ENCODE measurements around the gene UNC13B.
"Not testable (repeated sequence)": the region's sequence is repeated elsewhere in the genome, so short reads cannot be mapped to it uniquely, and the experiment has no call there.

Gene UNC13B

GRCh38 chr9:35229066-35229778 is 67.4 kb downstream of the UNC13B start:
- DNase-seq, result no peak

DNA sequence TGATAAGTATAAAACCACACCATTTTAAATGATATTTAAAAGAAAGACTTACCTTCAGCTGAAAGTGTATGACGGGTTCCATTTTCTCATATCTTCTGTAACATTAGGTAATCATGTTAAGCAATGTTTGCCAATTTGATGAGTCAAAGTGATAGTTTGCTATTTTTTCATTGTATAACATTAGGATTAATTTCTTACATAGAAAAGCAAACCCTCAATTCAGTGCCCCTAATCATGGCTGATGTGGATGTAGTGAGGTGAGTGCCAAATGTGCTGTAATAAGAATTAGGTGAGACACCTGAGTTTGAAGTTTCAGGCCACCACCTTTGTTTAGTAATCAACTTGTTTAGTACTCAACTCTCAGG is 68.0 kb downstream of the UNC13B start:
- DNase-seq, result no peak

DNA sequence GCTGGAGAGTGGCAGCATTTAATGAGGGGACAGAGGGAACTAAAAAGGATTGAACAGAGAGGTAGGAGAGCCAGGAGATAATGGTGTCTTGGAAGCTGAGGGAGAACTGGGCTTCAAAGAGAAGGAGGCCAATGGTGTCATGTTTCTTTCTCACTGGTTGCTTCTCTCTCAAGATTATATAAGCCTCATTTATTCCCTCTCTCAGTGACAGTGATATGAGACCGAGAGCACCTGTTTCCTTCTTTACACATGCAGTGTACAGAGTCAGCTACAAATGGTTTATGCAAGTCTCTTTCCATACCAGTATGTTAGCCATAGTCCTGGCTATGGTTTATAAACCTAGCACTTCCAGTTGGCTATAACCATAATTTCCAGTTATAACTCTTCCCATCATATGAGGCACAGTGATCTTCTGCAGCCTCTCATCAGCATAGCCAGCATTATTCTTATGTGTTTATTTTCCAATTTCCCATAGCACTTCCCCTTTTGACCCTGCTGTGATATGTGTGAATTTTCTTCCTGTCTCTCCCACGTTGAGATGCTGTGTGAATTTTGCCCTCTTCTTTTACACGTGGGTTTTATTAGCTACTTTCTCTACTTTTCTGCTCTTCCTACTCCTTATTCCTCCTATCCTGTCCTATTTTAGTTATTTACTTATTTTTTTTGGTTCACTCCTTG is 71.2 kb downstream of the UNC13B start:
- DNase-seq, result no peak

GRCh38 chr9:35236692-35237091 is 74.9 kb downstream of the UNC13B start:
- peak; percentile 13 for DNase-seq

DNA sequence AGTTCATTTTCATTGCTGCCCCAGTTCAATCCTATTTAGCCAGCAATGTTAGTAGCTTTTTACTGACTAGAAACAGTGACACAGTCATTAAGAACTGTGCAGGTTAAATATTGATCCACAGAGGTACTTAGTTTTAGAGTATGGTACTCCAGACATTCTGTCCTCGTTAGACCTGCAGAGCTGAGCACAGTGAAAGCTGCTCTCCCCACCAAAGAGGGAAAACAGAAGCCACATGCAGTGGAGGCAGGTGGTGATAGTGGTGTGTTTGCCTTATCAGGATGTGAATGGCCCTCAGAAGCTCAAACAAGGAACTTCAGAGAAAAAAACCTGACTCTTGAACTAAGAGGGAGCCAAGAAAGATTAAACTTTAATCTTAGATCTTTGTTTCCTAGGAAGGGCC is 75.5 kb downstream of the UNC13B start:
- peak; percentile 48 for DNase-seq

GRCh38 chr9:35245945-35246344 is 84.1 kb downstream of the UNC13B start:
- DNase-seq, result not testable (repeated sequence)

- DNase-seq, result no peak
These were observed 91.3 kb downstream of the UNC13B start for GRCh38 chr9:35253075-35253474.

DNA sequence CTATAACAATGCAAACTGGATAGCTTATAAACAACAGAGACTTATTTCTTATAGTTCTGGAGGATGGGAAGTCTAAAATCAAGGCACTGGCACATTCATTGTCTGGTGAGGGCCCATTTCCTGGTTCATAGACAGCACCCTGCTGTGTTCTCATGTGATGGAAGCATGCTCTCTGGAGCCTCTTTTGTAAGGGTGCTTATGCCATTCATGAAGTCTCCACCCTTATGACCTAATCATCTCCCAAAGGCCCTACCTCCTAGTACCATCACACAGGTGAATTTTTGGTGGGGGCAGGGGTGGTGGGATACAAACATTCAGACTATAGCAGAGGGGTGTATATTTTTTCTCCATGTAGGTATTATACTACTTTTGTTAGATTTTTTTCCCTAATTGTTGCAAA is 92.4 kb downstream of the UNC13B start:
- DNase-seq, result no peak

GRCh38 chr9:35254984-35255857 is 93.4 kb downstream of the UNC13B start:
- DNase-seq, result no peak

- DNase-seq, result no peak
These were observed 96.3 kb downstream of the UNC13B start for GRCh38 chr9:35257986-35258659.

GRCh38 chr9:35258660-35259474 is 97.1 kb downstream of the UNC13B start:
- DNase-seq, result peak; percentile 83

GRCh38 chr9:35260186-35260585 is 98.4 kb downstream of the UNC13B start:
- no peak for DNase-seq

- no peak for DNase-seq
These were observed 100.3 kb downstream of the UNC13B start for GRCh38 chr9:35262064-35262463.

DNA sequence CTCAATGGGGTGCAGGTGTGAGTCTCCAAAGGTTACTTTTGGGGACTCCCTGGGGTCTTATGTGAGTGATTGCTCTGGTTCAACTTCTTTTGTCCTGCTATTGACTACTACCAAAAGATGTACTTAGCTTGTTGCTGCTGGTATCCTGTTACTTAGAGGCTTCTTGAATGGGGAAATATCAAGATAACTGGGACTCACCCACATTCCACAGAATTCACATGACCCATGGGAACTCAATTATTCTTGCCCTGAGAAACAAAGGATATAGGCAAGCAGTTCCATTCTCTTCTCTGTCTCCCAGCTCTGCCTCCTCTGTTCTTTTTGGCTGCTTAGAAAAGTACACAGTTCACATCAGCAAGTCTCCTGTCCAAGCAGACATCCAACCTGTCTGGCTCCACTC is 105.9 kb downstream of the UNC13B start:
- DNase-seq, result no peak

DNA sequence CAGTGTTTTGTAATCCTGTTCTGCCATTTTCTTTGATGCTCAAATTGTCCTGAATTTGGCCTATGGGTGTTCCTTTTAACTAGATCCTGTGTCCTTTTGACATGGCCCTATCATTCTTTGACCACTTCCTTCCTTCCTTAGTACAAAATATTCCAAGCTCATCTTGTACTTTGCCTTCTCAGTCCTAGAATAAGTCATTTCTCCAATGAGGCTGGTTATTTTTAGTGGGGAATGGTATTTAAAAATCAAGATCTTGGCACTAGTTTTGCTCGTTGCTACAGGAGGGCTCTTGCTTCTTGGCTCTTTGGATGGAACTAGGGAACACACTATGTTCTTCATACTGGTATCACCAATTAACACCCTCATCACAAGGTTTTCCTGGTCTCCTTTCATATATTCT is 108.1 kb downstream of the UNC13B start:
- no peak for DNase-seq

DNA sequence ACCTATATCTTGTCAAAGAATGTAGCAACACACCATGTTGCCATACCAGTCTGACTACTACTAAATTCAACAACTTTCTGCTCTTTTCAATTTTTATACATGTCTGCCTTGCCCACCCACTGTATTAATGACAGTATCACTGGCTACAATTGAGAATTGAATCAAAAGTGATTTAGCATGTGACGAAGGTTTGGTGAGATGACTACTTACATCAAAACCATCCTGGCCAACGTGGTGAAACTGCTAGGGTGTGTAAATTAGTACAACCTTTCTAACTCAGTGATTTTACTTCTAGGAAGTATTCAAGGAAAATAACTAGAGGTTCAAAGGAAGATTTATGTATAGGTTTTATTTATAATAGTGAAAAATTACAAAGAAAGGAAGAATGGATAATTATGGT is 109.8 kb downstream of the UNC13B start:
- no peak for DNase-seq

GRCh38 chr9:35272989-35273388 is 111.2 kb downstream of the UNC13B start:
- no peak for DNase-seq

DNA sequence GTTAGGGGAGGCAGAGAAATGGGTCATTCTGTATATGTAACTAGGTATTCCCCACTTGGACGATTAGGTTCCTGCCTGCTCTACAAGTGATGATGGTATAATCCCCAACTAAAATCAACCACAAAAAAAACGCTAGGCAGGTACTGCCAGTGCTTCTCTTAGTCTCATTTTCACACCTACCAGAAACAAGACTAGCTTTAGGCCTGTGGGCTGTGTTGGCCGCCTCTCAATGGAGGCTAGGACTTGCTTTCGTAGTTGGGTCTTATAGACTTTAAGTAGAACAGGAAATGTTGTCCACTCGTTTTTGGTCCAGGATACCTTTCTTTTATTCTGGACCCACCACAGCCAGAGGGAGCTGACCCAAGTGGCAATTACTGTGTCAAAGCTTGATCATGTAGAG is 111.8 kb downstream of the UNC13B start:
- no peak for DNase-seq

GRCh38 chr9:35274993-35275392 is 113.2 kb downstream of the UNC13B start:
- DNase-seq, result peak; percentile 84

DNA sequence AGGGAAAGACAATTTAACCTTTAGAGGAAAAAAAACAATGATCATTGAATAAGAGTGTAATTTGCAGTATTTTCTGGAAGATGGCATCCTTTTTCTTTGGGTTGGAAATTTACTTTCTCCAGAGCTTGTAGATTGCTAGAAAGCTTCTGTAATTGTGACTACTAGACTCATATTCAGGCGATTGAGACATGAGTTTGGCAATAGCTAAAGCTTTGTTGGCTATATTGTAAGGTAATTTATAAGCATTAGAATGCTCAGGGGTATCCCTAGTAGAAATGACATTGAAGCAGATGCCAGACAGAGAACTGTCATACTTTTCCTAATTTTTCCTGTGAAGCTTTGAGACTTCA is 115.3 kb downstream of the UNC13B start:
- DNase-seq, result no peak

- DNase-seq, result no peak
These were observed 116.0 kb downstream of the UNC13B start for GRCh38 chr9:35277628-35278359.

GRCh38 chr9:35279946-35280345 is 118.1 kb downstream of the UNC13B start:
- no peak for DNase-seq
